Measurements from ENCODE around the gene GPC6. TPM values are rescaled to one million over a fixed set of nuclear protein-coding genes. Genes with fewer than 3 reads are reported as not detected.

GPC6 gene
- total RNA-seq, 1 donor from 2014 or later: 42.9 TPM

DNA sequence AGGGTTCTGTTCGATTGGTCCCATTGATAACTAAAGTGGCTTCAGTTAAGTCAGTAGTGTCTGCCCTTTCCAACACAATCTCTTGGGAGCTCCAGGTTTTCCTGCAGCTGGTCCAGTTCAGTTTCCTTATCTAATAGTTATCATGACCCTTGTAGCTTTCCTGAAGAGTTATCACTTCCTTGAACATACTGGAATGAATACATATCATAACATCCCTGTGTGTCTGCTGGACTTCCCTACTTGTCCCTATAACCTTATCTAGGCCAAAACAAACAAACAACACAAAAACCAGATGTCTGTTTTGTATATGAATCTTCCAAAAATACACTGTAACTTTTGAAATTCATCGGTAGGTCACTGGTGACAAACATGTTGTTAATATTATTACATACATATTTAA, 1085.3 kb downstream of the GPC6 start:
- Histone ChIP-seq H4K20me1 (ENCODE audit: low read depth) (peaks cover 19% of the 10 kb centered on the region), H3K36me3 (no peaks in the 10 kb centered on the region), H3K9me3 (ENCODE audit: low read depth) (no peaks in the 10 kb centered on the region), H3K4me2 (peak overlapping the region; percentile 57), H3K79me2 (ENCODE audit: low read depth) (no peaks in the 10 kb centered on the region), H3K27me3 (peaks cover 41% of the 10 kb centered on the region), H2AFZ (replicated peaks) (no peak overlapping the region), H3K9ac (no peak overlapping the region), H3F3A (ENCODE audit: low read depth) (peaks cover 9% of the 10 kb centered on the region), H3K4me1 (peaks cover 18% of the 10 kb centered on the region), H3K27ac (no peak overlapping the region), H3K4me3 (no peak overlapping the region)
- no peaks in the 10 kb centered on the region for H3K9me3 Mint-ChIP-seq
- TF ChIP-seq, protein P1, sequence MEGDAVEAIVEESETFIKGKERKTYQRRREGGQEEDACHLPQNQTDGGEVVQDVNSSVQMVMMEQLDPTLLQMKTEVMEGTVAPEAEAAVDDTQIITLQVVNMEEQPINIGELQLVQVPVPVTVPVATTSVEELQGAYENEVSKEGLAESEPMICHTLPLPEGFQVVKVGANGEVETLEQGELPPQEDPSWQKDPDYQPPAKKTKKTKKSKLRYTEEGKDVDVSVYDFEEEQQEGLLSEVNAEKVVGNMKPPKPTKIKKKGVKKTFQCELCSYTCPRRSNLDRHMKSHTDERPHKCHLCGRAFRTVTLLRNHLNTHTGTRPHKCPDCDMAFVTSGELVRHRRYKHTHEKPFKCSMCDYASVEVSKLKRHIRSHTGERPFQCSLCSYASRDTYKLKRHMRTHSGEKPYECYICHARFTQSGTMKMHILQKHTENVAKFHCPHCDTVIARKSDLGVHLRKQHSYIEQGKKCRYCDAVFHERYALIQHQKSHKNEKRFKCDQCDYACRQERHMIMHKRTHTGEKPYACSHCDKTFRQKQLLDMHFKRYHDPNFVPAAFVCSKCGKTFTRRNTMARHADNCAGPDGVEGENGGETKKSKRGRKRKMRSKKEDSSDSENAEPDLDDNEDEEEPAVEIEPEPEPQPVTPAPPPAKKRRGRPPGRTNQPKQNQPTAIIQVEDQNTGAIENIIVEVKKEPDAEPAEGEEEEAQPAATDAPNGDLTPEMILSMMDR (IDR thresholded peaks at IDR 0.05): no peak
- TF ChIP-seq EZH2phosphoT487 (IDR thresholded peaks at IDR 0.05) (no peak), EZH2 (IDR thresholded peaks at IDR 0.05) (no peak)
- peak overlapping the region; percentile 61 for H3K27ac Mint-ChIP-seq
- peaks cover 37% of the 10 kb centered on the region for H3K4me1 Mint-ChIP-seq
- H3K27me3 Mint-ChIP-seq (ENCODE audit: insufficient read depth, low read depth): peaks cover 6% of the 10 kb centered on the region
- H3K4me3 Mint-ChIP-seq: no peak overlapping the region
- DNase-seq (ENCODE audit: low spot score): no peak
- H3K36me3 Mint-ChIP-seq: no peaks in the 10 kb centered on the region

DNA sequence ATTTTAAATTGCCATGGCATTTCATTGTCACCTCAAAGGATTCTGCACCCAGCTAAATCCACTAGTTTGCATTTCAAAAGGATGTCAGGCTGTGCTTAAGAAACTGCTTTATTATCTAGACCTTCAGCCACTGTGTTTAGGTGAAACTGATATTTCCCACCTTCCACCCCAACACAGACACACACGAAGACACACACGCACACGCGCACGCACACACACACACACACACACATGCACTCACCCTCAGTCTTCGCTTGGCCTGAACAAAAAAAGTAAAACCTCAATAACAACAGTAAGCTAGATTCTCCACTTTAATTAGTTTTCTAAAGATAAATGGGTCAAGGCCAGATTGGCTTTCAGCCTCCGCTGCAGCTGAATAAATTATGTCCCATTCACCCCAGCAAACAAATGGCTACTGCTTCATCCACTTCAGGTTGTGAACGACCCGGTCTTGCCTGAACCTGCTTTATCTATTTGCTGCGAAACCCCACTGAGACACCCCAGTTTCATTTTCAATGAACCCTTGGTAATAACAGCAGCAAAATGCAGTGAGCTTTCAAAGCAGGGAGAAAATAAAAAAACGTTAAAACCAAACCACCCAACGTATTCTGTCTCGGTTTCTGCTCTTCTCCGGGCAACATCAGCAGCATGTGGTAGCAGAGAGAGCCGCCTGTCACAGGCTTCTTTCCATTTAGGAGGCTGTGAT, 1086.1 kb downstream of the GPC6 start:
- H3K9me3 ChIP-seq (ENCODE audit: low read depth): no peaks in the 10 kb centered on the region
- Mint-ChIP-seq H3K27me3 (ENCODE audit: insufficient read depth, low read depth) (peaks cover 6% of the 10 kb centered on the region), H3K36me3 (no peaks in the 10 kb centered on the region), H3K4me3 (peak overlapping the region; percentile 78), H3K27ac (peak overlapping the region; percentile 95), H3K9me3 (no peaks in the 10 kb centered on the region), H3K4me1 (peaks cover 43% of the 10 kb centered on the region)
- peaks cover 41% of the 10 kb centered on the region for H3K27me3 ChIP-seq
- no peak overlapping the region for H3K9ac ChIP-seq
- no peak overlapping the region for H2AFZ ChIP-seq (replicated peaks)
- TF ChIP-seq EZH2phosphoT487 (IDR thresholded peaks at IDR 0.05) (peak; percentile 81), EZH2 (IDR thresholded peaks at IDR 0.05) (no peak)
- DNase-seq (ENCODE audit: low spot score): peak; percentile 56
- H3K79me2 ChIP-seq (ENCODE audit: low read depth): no peaks in the 10 kb centered on the region
- H3K27ac ChIP-seq: no peak overlapping the region
- no peak overlapping the region for H3K4me3 ChIP-seq
- peaks cover 9% of the 10 kb centered on the region for H3F3A ChIP-seq (ENCODE audit: low read depth)
- H3K4me1 ChIP-seq: peaks cover 26% of the 10 kb centered on the region
- H3K4me2 ChIP-seq: peak overlapping the region; percentile 57
- H4K20me1 ChIP-seq (ENCODE audit: low read depth): peaks cover 19% of the 10 kb centered on the region
- no peaks in the 10 kb centered on the region for H3K36me3 ChIP-seq

GRCh38 chr13:94313321-94313910, 1086.8 kb downstream of the GPC6 start:
- Mint-ChIP-seq H3K4me3 (peak overlapping the region; percentile 78), H3K27me3 (ENCODE audit: insufficient read depth, low read depth) (peaks cover 6% of the 10 kb centered on the region), H3K9me3 (no peaks in the 10 kb centered on the region), H3K36me3 (no peaks in the 10 kb centered on the region), H3K27ac (peak overlapping the region; percentile 95), H3K4me1 (peaks cover 43% of the 10 kb centered on the region)
- no peak for DNase-seq (ENCODE audit: low spot score)
- no peaks in the 10 kb centered on the region for H3K9me3 ChIP-seq (ENCODE audit: low read depth)
- no peak for TF ChIP-seq EZH2phosphoT487 (IDR thresholded peaks at IDR 0.05)
- TF ChIP-seq, protein P1 (IDR thresholded peaks at IDR 0.05): no peak
- TF ChIP-seq EZH2 (IDR thresholded peaks at IDR 0.05): no peak
- H3K79me2 ChIP-seq (ENCODE audit: low read depth): no peaks in the 10 kb centered on the region
- H3K4me3 ChIP-seq: no peak overlapping the region
- H3K36me3 ChIP-seq: no peaks in the 10 kb centered on the region
- H4K20me1 ChIP-seq (ENCODE audit: low read depth): peaks cover 19% of the 10 kb centered on the region
- H2AFZ ChIP-seq (replicated peaks): no peak overlapping the region
- H3K27ac ChIP-seq: no peak overlapping the region
- no peak overlapping the region for H3K9ac ChIP-seq
- H3K4me1 ChIP-seq: peaks cover 26% of the 10 kb centered on the region
- H3K27me3 ChIP-seq: peaks cover 41% of the 10 kb centered on the region
- H3K4me2 ChIP-seq: peak overlapping the region; percentile 57
- peaks cover 9% of the 10 kb centered on the region for H3F3A ChIP-seq (ENCODE audit: low read depth)

- Histone ChIP-seq H3K9me3 (ENCODE audit: low read depth) (no peaks in the 10 kb centered on the region), H3K27ac (no peak overlapping the region), H2AFZ (replicated peaks) (no peak overlapping the region), H3F3A (ENCODE audit: low read depth) (peaks cover 9% of the 10 kb centered on the region), H3K4me2 (no peak overlapping the region), H3K9ac (no peak overlapping the region), H3K27me3 (peaks cover 41% of the 10 kb centered on the region), H3K36me3 (no peaks in the 10 kb centered on the region), H3K4me1 (peaks cover 26% of the 10 kb centered on the region), H3K4me3 (no peak overlapping the region), H4K20me1 (ENCODE audit: low read depth) (peaks cover 19% of the 10 kb centered on the region), H3K79me2 (ENCODE audit: low read depth) (no peaks in the 10 kb centered on the region)
- TF ChIP-seq, protein P1 (IDR thresholded peaks at IDR 0.05): no peak
- TF ChIP-seq EZH2phosphoT487 (IDR thresholded peaks at IDR 0.05): no peak
- no peak for TF ChIP-seq EZH2 (IDR thresholded peaks at IDR 0.05)
- Mint-ChIP-seq H3K4me3 (no peak overlapping the region), H3K4me1 (peaks cover 43% of the 10 kb centered on the region), H3K9me3 (no peaks in the 10 kb centered on the region), H3K27ac (no peak overlapping the region), H3K27me3 (ENCODE audit: insufficient read depth, low read depth) (peaks cover 6% of the 10 kb centered on the region), H3K36me3 (no peaks in the 10 kb centered on the region)
- no peak for DNase-seq (ENCODE audit: low spot score)
Measured at GRCh38 chr13:94313926-94314325, 1087.3 kb downstream of the GPC6 start.

Measured in neural progenitor cell (in vitro differentiated cells).